ENCODE results near the gene EPS8.
"Not testable (repeated sequence)": the region's sequence is repeated elsewhere in the genome, so short reads cannot be mapped to it uniquely, and the experiment has no call there.

EPS8 gene

GRCh38 chr12:15776532-15776931, 12.7 kb downstream of the EPS8 start:
- Histone ChIP-seq H3K36me3 (ENCODE audit: insufficient read depth, low read length) (no peaks in the 10 kb centered on the region), H3K9ac (ENCODE audit: low read length) (no peak overlapping the region), H3K4me1 (ENCODE audit: insufficient read depth, low read length) (peaks cover 16% of the 10 kb centered on the region), H3K27me3 (ENCODE audit: control insufficient read depth in 1 of 2, insufficient read depth in 2 of 2, low read length in 2 of 2) (no peaks in the 10 kb centered on the region), H3K27ac (ENCODE audit: low read depth, low read length) (no peak overlapping the region), H3K9me3 (ENCODE audit: low read length) (no peaks in the 10 kb centered on the region), H3K4me3 (ENCODE audit: low read depth in 1 of 2, low read length in 2 of 2) (no peak overlapping the region)

GRCh38 chr12:15774819-15775218, 14.4 kb downstream of the EPS8 start:
- Histone ChIP-seq H3K27ac (ENCODE audit: low read depth, low read length) (no peak overlapping the region), H3K9ac (ENCODE audit: low read length) (no peak overlapping the region), H3K4me3 (ENCODE audit: low read depth in 1 of 2, low read length in 2 of 2) (no peak overlapping the region), H3K36me3 (ENCODE audit: insufficient read depth, low read length) (no peaks in the 10 kb centered on the region), H3K27me3 (ENCODE audit: control insufficient read depth in 1 of 2, insufficient read depth in 2 of 2, low read length in 2 of 2) (no peaks in the 10 kb centered on the region), H3K9me3 (ENCODE audit: low read length) (no peaks in the 10 kb centered on the region), H3K4me1 (ENCODE audit: insufficient read depth, low read length) (peaks cover 1% of the 10 kb centered on the region)

- Histone ChIP-seq H3K36me3 (ENCODE audit: insufficient read depth, low read length) (no peaks in the 10 kb centered on the region), H3K27ac (ENCODE audit: low read depth, low read length) (no peak overlapping the region), H3K9me3 (ENCODE audit: low read length) (no peaks in the 10 kb centered on the region), H3K4me1 (ENCODE audit: insufficient read depth, low read length) (peaks cover 2% of the 10 kb centered on the region), H3K9ac (ENCODE audit: low read length) (no peak overlapping the region), H3K4me3 (ENCODE audit: low read depth in 1 of 2, low read length in 2 of 2) (no peak overlapping the region), H3K27me3 (ENCODE audit: control insufficient read depth in 1 of 2, insufficient read depth in 2 of 2, low read length in 2 of 2) (no peaks in the 10 kb centered on the region)
Observed at GRCh38 chr12:15772405-15773018, 16.7 kb downstream of the EPS8 start.

- H3K4me1 ChIP-seq (ENCODE audit: insufficient read depth, low read length) = peaks cover 6% of the 10 kb centered on the region
- H3K4me3 ChIP-seq (ENCODE audit: low read depth in 1 of 2, low read length in 2 of 2) = no peak overlapping the region
- no peaks in the 10 kb centered on the region for H3K36me3 ChIP-seq (ENCODE audit: insufficient read depth, low read length)
- H3K9me3 ChIP-seq (ENCODE audit: low read length) = no peaks in the 10 kb centered on the region
- H3K27ac ChIP-seq (ENCODE audit: low read depth, low read length) = no peak overlapping the region
- no peaks in the 10 kb centered on the region for H3K27me3 ChIP-seq (ENCODE audit: control insufficient read depth in 1 of 2, insufficient read depth in 2 of 2, low read length in 2 of 2)
- H3K9ac ChIP-seq (ENCODE audit: low read length) = no peak overlapping the region
Observed at GRCh38 chr12:15770581-15770980, 18.6 kb downstream of the EPS8 start.

GRCh38 chr12:15770021-15770420, 19.2 kb downstream of the EPS8 start:
- no peaks in the 10 kb centered on the region for H3K27me3 ChIP-seq (ENCODE audit: control insufficient read depth in 1 of 2, insufficient read depth in 2 of 2, low read length in 2 of 2)
- no peaks in the 10 kb centered on the region for H3K36me3 ChIP-seq (ENCODE audit: insufficient read depth, low read length)
- no peaks in the 10 kb centered on the region for H3K9me3 ChIP-seq (ENCODE audit: low read length)
- H3K4me1 ChIP-seq (ENCODE audit: insufficient read depth, low read length) = peaks cover 6% of the 10 kb centered on the region
- no peak overlapping the region for H3K9ac ChIP-seq (ENCODE audit: low read length)
- H3K4me3 ChIP-seq (ENCODE audit: low read depth in 1 of 2, low read length in 2 of 2) = no peak overlapping the region
- H3K27ac ChIP-seq (ENCODE audit: low read depth, low read length) = no peak overlapping the region

- H3K4me3 ChIP-seq (ENCODE audit: low read depth in 1 of 2, low read length in 2 of 2) = no peak overlapping the region
- H3K9ac ChIP-seq (ENCODE audit: low read length) = no peak overlapping the region
- no peaks in the 10 kb centered on the region for H3K9me3 ChIP-seq (ENCODE audit: low read length)
- no peaks in the 10 kb centered on the region for H3K36me3 ChIP-seq (ENCODE audit: insufficient read depth, low read length)
- H3K27me3 ChIP-seq (ENCODE audit: control insufficient read depth in 1 of 2, insufficient read depth in 2 of 2, low read length in 2 of 2) = no peaks in the 10 kb centered on the region
- peaks cover 6% of the 10 kb centered on the region for H3K4me1 ChIP-seq (ENCODE audit: insufficient read depth, low read length)
- H3K27ac ChIP-seq (ENCODE audit: low read depth, low read length) = no peak overlapping the region
Observed at GRCh38 chr12:15769586-15769985, 19.6 kb downstream of the EPS8 start.

GRCh38 chr12:15767301-15767700, 21.9 kb downstream of the EPS8 start:
- Histone ChIP-seq H3K36me3 (ENCODE audit: insufficient read depth, low read length) (no peaks in the 10 kb centered on the region), H3K4me1 (ENCODE audit: insufficient read depth, low read length) (peaks cover 6% of the 10 kb centered on the region), H3K9me3 (ENCODE audit: low read length) (no peaks in the 10 kb centered on the region), H3K27ac (ENCODE audit: low read depth, low read length) (no peak overlapping the region), H3K9ac (ENCODE audit: low read length) (no peak overlapping the region), H3K27me3 (ENCODE audit: control insufficient read depth in 1 of 2, insufficient read depth in 2 of 2, low read length in 2 of 2) (no peaks in the 10 kb centered on the region), H3K4me3 (ENCODE audit: low read depth in 1 of 2, low read length in 2 of 2) (no peak overlapping the region)

GRCh38 chr12:15763328-15763727, 25.9 kb downstream of the EPS8 start:
- no peak overlapping the region for H3K4me3 ChIP-seq (ENCODE audit: low read depth in 1 of 2, low read length in 2 of 2)
- no peaks in the 10 kb centered on the region for H3K36me3 ChIP-seq (ENCODE audit: insufficient read depth, low read length)
- no peaks in the 10 kb centered on the region for H3K9me3 ChIP-seq (ENCODE audit: low read length)
- no peaks in the 10 kb centered on the region for H3K27me3 ChIP-seq (ENCODE audit: control insufficient read depth in 1 of 2, insufficient read depth in 2 of 2, low read length in 2 of 2)
- no peak overlapping the region for H3K27ac ChIP-seq (ENCODE audit: low read depth, low read length)
- no peak overlapping the region for H3K9ac ChIP-seq (ENCODE audit: low read length)
- peaks cover 6% of the 10 kb centered on the region for H3K4me1 ChIP-seq (ENCODE audit: insufficient read depth, low read length)

GRCh38 chr12:15762162-15762561, 27.0 kb downstream of the EPS8 start:
- not testable (repeated sequence) for H3K4me3 ChIP-seq (ENCODE audit: low read depth in 1 of 2, low read length in 2 of 2); H3K4me1 ChIP-seq (ENCODE audit: insufficient read depth, low read length); H3K9ac ChIP-seq (ENCODE audit: low read length)

GRCh38 chr12:15757553-15758255, 31.5 kb downstream of the EPS8 start:
- H3K27me3 ChIP-seq (ENCODE audit: control insufficient read depth in 1 of 2, insufficient read depth in 2 of 2, low read length in 2 of 2) = no peaks in the 10 kb centered on the region
- no peaks in the 10 kb centered on the region for H3K9me3 ChIP-seq (ENCODE audit: low read length)
- H3K4me1 ChIP-seq (ENCODE audit: insufficient read depth, low read length) = peaks cover 23% of the 10 kb centered on the region
- no peak overlapping the region for H3K4me3 ChIP-seq (ENCODE audit: low read depth in 1 of 2, low read length in 2 of 2)
- no peaks in the 10 kb centered on the region for H3K36me3 ChIP-seq (ENCODE audit: insufficient read depth, low read length)
- H3K27ac ChIP-seq (ENCODE audit: low read depth, low read length) = no peak overlapping the region
- H3K9ac ChIP-seq (ENCODE audit: low read length) = no peak overlapping the region

More at GRCh38 chr12:15762162-15762561, 27.0 kb downstream of the EPS8 start:
- not testable (repeated sequence) for H3K27ac ChIP-seq (ENCODE audit: low read depth, low read length); H3K36me3 ChIP-seq (ENCODE audit: insufficient read depth, low read length); H3K9me3 ChIP-seq (ENCODE audit: low read length); H3K27me3 ChIP-seq (ENCODE audit: control insufficient read depth in 1 of 2, insufficient read depth in 2 of 2, low read length in 2 of 2)

GRCh38 chr12:15756822-15757221, 32.4 kb downstream of the EPS8 start:
- Histone ChIP-seq H3K36me3 (ENCODE audit: insufficient read depth, low read length) (no peaks in the 10 kb centered on the region), H3K9ac (ENCODE audit: low read length) (no peak overlapping the region), H3K4me3 (ENCODE audit: low read depth in 1 of 2, low read length in 2 of 2) (no peak overlapping the region), H3K27ac (ENCODE audit: low read depth, low read length) (no peak overlapping the region), H3K4me1 (ENCODE audit: insufficient read depth, low read length) (peaks cover 23% of the 10 kb centered on the region), H3K9me3 (ENCODE audit: low read length) (no peaks in the 10 kb centered on the region), H3K27me3 (ENCODE audit: control insufficient read depth in 1 of 2, insufficient read depth in 2 of 2, low read length in 2 of 2) (no peaks in the 10 kb centered on the region)

- no peak overlapping the region for H3K27ac ChIP-seq (ENCODE audit: low read depth, low read length)
Observed at GRCh38 chr12:15754233-15754632, 35.0 kb downstream of the EPS8 start.

More at GRCh38 chr12:15754233-15754632, 35.0 kb downstream of the EPS8 start:
- no peaks in the 10 kb centered on the region for H3K9me3 ChIP-seq (ENCODE audit: low read length)
- H3K36me3 ChIP-seq (ENCODE audit: insufficient read depth, low read length) = no peaks in the 10 kb centered on the region
- no peak overlapping the region for H3K4me3 ChIP-seq (ENCODE audit: low read depth in 1 of 2, low read length in 2 of 2)
- H3K9ac ChIP-seq (ENCODE audit: low read length) = no peak overlapping the region
- no peaks in the 10 kb centered on the region for H3K27me3 ChIP-seq (ENCODE audit: control insufficient read depth in 1 of 2, insufficient read depth in 2 of 2, low read length in 2 of 2)
- peaks cover 30% of the 10 kb centered on the region for H3K4me1 ChIP-seq (ENCODE audit: insufficient read depth, low read length)
